ENCODE measurements around the gene TGFB1I1.
A peak's percentile ranks its signal among the peaks of the same experiment; 100 is the strongest.
"Not testable (repeated sequence)": the region's sequence is repeated elsewhere in the genome, so short reads cannot be mapped to it uniquely, and the experiment has no call there.

Gene TGFB1I1

GRCh38 chr16:31487720-31488467, 15.9 kb downstream of the TGFB1I1 start:
- peak; percentile 41 for DNase-seq (ENCODE audit: low spot score)

DNA sequence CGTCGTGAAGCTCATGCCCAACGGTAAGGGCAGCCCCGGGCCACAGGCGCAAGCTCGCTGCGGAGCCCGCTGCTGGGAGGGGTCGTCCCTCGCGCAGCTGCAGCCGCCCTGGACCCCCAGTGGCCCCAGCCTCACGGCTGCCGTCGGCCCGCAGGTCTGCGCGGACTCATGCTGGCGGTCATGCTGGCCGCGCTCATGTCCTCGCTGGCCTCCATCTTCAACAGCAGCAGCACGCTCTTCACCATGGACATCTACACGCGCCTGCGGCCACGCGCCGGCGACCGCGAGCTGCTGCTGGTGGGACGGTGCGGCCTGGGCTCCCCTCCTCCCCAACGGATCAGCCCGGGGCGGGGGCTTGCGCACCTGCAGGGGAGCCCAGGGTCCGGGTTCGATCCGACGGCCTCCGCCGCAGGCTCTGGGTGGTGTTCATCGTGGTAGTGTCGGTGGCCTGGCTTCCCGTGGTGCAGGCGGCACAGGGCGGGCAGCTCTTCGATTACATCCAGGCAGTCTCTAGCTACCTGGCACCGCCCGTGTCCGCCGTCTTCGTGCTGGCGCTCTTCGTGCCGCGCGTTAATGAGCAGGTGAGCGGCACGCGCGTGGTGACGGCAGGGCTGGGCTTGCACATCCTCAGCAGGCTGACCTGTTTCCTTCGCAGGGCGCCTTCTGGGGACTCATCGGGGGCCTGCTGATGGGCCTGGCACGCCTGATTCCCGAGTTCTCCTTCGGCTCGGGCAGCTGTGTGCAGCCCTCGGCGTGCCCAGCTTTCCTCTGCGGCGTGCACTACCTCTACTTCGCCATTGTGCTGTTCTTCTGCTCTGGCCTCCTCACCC, 16.7 kb downstream of the TGFB1I1 start:
- no peak for DNase-seq (ENCODE audit: low spot score)

DNA sequence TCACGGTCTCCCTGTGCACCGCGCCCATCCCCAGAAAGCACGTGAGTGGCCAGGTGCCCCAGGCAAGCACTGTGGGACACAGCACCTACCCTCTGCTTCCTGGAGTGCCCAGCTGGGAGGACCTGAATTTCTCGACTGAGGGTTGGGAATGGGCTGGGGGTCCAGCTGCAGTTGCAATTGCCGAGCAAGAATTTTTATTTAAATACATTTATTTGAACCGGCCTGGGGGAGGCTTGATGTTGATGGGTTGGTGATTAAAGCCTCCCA, 17.3 kb downstream of the TGFB1I1 start:
- no peak for DNase-seq (ENCODE audit: low spot score)

- no peak for DNase-seq (ENCODE audit: low spot score)
Observed at GRCh38 chr16:31489616-31490584, 17.9 kb downstream of the TGFB1I1 start.

DNA sequence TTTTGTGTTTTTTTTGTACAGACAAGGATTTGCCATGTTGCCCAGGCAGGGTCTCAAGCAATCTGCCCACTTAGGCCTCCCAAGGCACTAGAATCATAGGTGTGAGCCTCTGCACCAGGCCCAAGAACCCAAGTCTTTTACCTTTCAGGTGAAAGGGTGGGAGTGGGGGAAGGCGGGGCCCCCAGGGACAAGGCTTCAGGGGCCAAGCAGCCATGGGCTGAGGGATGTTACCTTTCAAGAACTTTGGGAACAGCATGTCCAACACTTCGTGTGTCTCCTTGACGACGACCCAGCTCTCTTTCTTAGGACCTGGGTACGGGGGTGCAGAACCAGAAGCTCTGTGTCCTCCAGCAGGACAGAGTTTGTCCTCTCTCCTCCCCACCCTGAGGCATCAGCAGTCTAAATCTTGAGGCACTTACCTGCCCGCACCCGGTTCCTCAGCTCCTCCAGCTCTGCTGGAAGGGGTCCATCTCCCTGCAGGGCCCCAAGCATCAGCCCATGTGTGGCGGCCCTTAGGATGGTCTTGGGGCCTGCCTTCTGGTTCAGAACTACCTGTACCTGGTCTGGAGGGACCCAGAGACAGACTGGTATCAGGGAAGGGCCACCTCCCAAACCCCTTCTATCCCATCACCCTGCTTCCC, 19.9 kb downstream of the TGFB1I1 start:
- DNase-seq (ENCODE audit: low spot score) = no peak

DNA sequence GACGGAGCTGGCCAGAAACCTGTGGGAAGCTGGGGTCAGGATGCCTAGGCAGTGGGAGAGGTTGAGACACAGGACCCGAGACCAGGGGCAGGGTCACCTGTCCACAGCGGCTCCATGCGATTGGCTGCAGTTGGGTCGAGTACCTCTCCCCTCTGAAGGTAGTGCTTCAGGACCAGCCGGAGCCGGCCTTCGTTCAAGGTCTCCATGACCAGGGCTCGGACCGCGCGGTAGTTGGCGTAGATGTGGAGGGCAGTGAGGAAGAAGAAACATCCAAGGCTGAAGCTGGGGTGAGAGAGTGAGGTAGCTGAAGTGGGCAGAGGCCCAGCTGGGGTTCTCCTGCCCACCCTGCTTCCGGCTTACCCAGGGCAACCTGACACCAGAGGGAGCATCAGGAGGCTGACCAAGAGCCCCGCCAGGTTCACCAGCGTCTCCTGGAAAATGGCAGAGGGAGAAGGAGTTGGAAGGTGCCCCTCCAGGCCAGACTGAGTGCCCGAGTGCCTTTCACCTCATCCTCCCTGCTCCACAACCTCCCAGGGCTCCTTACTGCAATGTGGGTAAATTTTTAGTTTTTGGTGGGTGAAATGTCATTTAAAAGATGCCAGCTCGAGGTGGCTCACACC, 21.7 kb downstream of the TGFB1I1 start:
- DNase-seq (ENCODE audit: low spot score) = no peak

DNA sequence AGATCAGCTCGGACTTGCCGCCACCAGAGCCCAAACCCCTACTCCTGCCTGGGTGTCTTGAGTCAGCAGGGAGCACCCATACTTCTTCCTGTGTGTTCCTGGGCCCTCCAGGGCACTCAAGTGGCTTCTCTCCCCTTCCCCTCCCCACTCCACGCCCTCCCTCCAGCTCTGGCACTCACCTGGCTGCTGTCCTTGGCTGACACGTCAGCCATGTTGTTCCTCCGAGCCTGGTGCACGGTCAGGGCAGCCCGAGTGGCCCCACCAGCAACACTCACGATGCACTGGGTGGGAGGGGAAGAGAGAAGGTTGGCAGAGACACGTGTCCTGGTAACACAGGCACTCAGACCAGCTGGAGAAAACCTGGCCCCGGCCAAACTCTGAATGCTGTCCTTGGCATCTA, 24.7 kb downstream of the TGFB1I1 start:
- DNase-seq (ENCODE audit: low spot score) = no peak

GRCh38 chr16:31498493-31498892, 26.5 kb downstream of the TGFB1I1 start:
- no peak for DNase-seq (ENCODE audit: low spot score)

DNA sequence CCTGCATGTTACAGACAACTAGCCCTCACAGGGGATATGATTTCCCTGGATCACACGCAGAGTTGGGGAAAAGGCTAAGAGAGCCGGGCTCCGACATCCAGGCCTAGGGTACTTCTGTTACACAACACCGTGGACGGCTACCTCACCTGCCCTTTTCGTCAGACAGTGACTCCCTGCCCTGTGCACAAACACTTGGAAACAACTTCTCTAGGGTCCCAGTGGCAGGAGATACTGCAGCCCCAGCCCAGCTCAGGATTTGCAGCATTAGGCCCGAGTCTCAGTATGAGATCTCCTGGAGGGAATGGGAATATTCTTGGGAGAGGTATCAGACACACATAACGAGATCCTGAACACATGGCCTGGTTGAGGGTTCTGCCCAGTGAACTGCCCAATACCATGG, 28.0 kb downstream of the TGFB1I1 start:
- DNase-seq (ENCODE audit: low spot score) = no peak

- DNase-seq (ENCODE audit: low spot score) = no peak
Observed at GRCh38 chr16:31501226-31501965, 29.4 kb downstream of the TGFB1I1 start.

DNA sequence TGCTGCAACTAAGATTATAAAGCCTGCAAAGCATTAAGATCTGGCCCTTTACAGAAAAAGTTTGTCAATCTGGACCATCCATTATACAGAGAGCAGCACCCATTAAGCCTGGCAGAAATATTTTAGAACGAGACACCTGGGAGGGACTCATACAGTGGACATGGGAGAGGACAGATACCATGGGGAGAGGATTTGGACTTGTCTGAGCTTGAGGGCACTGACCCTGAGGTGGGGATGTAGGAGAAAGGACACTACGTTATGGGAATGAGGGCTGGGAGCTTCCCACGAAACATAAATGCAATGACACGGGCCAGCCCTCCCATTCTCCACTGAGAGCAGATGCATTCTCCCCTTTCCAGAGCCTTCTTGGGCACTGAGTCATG, 30.0 kb downstream of the TGFB1I1 start:
- DNase-seq (ENCODE audit: low spot score) = no peak

- DNase-seq (ENCODE audit: low spot score) = no peak
Observed at GRCh38 chr16:31502981-31503380, 31.0 kb downstream of the TGFB1I1 start.

DNA sequence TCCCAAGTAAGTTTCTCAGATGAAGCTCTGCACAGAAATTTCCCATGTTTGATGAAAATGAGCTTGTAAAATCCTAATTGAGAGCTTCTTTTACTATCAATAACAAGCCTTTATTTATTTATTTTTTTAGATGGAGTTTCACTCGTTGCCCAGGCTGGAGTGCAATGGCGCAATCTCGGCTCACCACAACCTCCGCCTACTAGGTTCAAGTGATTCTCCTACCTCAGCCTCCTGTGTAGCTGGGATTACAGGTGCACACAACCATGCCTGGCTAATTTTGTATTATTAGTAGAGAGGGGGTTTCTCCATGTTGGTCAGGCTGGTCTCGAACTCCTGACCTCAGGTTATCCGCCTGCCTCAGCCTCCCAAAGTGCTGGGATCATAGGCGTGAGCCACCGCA, 31.6 kb downstream of the TGFB1I1 start:
- not testable (repeated sequence) for DNase-seq (ENCODE audit: low spot score)

DNA sequence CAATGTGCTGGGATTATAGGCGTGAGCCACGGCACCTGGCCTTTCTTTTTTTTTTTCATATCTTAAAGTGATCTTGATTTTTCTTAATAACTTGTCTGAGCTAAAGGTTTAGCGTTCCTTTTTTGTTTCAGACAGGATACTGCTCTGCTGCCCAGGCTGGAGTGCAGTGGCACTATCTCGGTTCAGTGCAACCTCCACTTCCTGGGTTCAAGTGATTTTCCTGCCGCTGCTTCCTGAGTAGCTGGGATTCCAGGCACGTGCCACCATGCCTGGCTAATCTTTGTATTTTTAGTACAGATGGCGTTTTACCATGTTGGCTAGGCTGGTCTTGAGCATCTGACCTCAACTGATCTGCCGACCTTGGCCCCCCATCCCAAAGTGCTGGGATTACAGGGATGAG, 32.2 kb downstream of the TGFB1I1 start:
- no peak for DNase-seq (ENCODE audit: low spot score)

- DNase-seq (ENCODE audit: low spot score) = no peak
Observed at GRCh38 chr16:31505483-31505882, 33.5 kb downstream of the TGFB1I1 start.

- DNase-seq (ENCODE audit: low spot score) = peak; percentile 36
Observed at GRCh38 chr16:31507617-31507928, 35.6 kb downstream of the TGFB1I1 start.

DNA sequence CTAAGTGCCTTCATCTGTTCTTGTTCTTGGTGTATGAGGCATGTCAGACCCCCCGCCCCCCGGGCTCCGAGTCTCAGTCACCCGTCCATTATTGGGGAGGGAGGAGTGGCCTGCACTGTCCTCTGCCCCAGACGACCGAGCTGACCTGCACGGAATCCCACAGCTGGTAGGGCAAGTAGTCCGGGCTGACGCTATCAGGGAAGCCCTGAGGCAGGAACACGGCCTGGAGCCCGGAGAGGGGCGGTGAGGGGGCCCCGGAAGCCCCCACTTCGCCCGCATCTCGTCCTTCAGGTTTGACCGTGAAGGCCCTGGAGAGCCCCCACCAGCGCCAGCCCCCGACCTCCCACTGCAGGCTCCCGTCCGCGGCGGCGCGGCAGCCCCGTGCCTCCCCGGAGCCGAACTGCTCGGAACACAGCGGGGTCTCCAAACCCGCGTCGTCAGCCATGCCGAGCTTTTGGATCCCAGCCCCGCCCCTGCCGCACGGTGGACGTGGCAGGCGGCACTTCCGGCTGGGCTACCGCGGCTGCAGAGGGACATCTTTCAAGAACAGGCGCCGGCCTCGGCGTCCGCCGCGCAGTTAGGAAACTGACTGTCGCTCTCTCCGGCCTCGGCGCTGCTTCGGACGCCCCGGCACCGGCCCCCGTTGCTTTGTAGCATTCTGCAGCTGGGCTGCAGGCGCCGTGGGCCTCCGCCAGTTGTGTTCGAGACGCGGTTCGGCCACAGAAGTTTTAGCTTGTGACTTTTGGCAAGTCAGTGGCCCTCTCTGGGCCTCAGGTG, 36.2 kb downstream of the TGFB1I1 start, which contains the start of gene RUSF1:
TSS of gene RUSF1 (minus strand) at position 463 of the 777 bp plus-strand sequence. CDS start at position 445, 18 bp downstream.
- peak; percentile 85 for DNase-seq (ENCODE audit: low spot score)

GRCh38 chr16:31508706-31509195, 36.8 kb downstream of the TGFB1I1 start:
- DNase-seq (ENCODE audit: low spot score) = no peak

DNA sequence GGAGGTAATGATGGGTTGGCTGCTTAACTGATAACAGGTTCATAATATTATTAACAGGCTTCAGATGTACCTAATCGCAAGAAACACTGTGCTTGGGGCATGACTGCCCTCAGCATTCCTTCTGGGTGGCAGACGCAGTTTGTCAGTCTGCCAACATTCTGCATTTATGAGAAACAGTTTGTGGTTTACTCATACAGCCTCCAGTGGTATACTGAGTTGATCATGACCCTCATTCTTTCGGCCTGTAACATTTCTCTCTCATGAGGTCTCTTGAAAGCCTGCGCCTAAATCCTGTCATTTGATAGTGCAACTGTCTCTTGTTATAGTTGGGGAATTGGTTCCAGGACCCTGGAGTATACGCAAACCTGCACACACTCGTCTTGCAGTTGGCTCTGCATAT, 41.2 kb downstream of the TGFB1I1 start:
- no peak for DNase-seq (ENCODE audit: low spot score)

DNA sequence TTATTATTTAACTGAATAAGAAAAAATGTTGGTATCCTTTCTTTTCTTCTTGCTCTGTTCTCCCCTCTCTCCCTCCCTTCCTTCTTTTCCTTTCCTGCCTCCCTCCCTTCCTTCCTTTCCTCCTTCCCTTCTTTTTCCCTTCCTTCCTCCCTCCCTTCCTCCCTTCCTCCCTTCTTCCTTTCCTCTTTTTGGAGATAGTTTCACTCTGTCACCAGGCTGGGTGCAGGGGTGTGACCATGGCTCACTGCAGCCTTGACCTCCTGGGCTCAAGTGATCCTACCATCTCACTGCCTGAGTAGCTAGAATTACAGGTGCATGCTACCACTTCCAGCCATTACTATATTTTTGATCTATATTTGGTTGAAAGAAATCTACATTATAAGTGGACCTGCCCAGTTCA, 41.9 kb downstream of the TGFB1I1 start:
- no peak for DNase-seq (ENCODE audit: low spot score)
